GM23338 (cell line): ENCODE measurements around the gene TMEM255B. TPM values are rescaled to one million over a fixed set of nuclear protein-coding genes. Genes with fewer than 3 reads are reported as not detected.

ENCODE experiments used
- ATAC-seq: fragments of 200-7000 bp; cut with Tn5 transposase; 3 replicates; pipeline ENCODE4 v1.9.1; 2020
- DNase-seq: peaks from one replicate; pipeline ENCODE4 v3.0.0-alpha.2; 2015; ENCODE audit warnings: low spot score
- H2AFZ ChIP-seq: fragments of 200-600 bp; sonication (generic); 2 replicates; pipeline ENCODE4 v1.8.0; 2016; ENCODE audit warnings: antibody characterized with exemption, mild to moderate bottlenecking, moderate library complexity
- H3F3A ChIP-seq: fragments of 200-600 bp; sonication (generic); replicated peaks from 2 replicates; pipeline ENCODE4 v1.8.0; 2017; ENCODE audit warnings: antibody characterized with exemption, mixed run types, low read depth
- H3K27ac ChIP-seq: fragments of 200-600 bp; sonication (generic); 2 replicates; pipeline ENCODE4 v1.6.1; 2016; ENCODE audit warnings: low read depth
- H3K27me3 ChIP-seq: fragments of 200-600 bp; sonication (generic); 2 replicates; pipeline ENCODE4 v1.8.0; 2016; ENCODE audit warnings: mild to moderate bottlenecking, mixed run types, moderate library complexity; ENCODE audit not compliant: insufficient read depth
- H3K36me3 ChIP-seq: fragments of 200-600 bp; sonication (generic); 2 replicates; pipeline ENCODE4 v1.8.0; 2016; ENCODE audit warnings: mild to moderate bottlenecking; ENCODE audit not compliant: insufficient read depth
- H3K4me1 ChIP-seq: fragments of 200-600 bp; sonication (generic); 2 replicates; pipeline ENCODE4 v1.8.0; 2016; ENCODE audit warnings: mild to moderate bottlenecking, moderate library complexity; ENCODE audit not compliant: insufficient read depth
- H3K4me2 ChIP-seq: fragments of 200-600 bp; sonication (generic); 2 replicates; pipeline ENCODE4 v1.7.1; 2017; ENCODE audit warnings: mixed run types
- H3K4me3 ChIP-seq: fragments of 200-600 bp; sonication (generic); 2 replicates; pipeline ENCODE4 v1.6.1; 2016; ENCODE audit warnings: mixed run types
- H3K79me2 ChIP-seq: fragments of 200-600 bp; sonication (generic); replicated peaks from 2 replicates; pipeline ENCODE4 v1.8.0; 2017; ENCODE audit warnings: mild to moderate bottlenecking; ENCODE audit not compliant: insufficient read depth
- H3K9me2 ChIP-seq: fragments of 200-600 bp; sonication (generic); 2 replicates; pipeline ENCODE4 v1.8.0; 2017; ENCODE audit not compliant: insufficient read depth
- H4K20me1 ChIP-seq: fragments of 200-600 bp; sonication (generic); replicated peaks from 2 replicates; pipeline ENCODE4 v1.8.0; 2017; ENCODE audit warnings: mild to moderate bottlenecking; ENCODE audit not compliant: insufficient read depth
- H3K27ac Mint-ChIP-seq: 2 replicates; pipeline ENCODE4 v1.8.0; 2020; ENCODE audit warnings: inconsistent platforms, mild to moderate bottlenecking, moderate library complexity, mixed read lengths
- H3K27me3 Mint-ChIP-seq: 3 replicates; pipeline ENCODE4 v1.8.0; 2022; ENCODE audit warnings: low read depth, mild to moderate bottlenecking, moderate library complexity, mixed read lengths, inconsistent platforms; ENCODE audit not compliant: insufficient read depth, poor library complexity
- H3K36me3 Mint-ChIP-seq: 3 replicates; pipeline ENCODE4 v1.8.0; 2021; ENCODE audit warnings: low read depth, mild to moderate bottlenecking, inconsistent platforms, moderate library complexity, mixed read lengths
- H3K4me1 Mint-ChIP-seq: 3 replicates; pipeline ENCODE4 v1.8.0; 2020; ENCODE audit warnings: mild to moderate bottlenecking, inconsistent platforms, mixed read lengths
- H3K4me3 Mint-ChIP-seq: 3 replicates; pipeline ENCODE4 v1.8.0; 2021; ENCODE audit warnings: moderate library complexity, mild to moderate bottlenecking, inconsistent platforms, mixed read lengths
- H3K9me3 Mint-ChIP-seq: 3 replicates; pipeline ENCODE4 v1.8.0; 2020; ENCODE audit warnings: moderate library complexity, mild to moderate bottlenecking, inconsistent platforms, mixed read lengths
- CTCF ChIP-seq, 2 experiments: fragments of 200-600 bp in 1 of 2; sonication (generic) in 1 of 2; conservative IDR thresholded peaks; 2 replicates each; pipeline versions ENCODE4 v1.5.1 to v1.6.1; 2016 to 2017; ENCODE audit warnings: antibody characterized with exemption in 2 of 2, low read depth in 2 of 2, mild to moderate bottlenecking in 2 of 2, moderate library complexity in 1 of 2
- EZH2 ChIP-seq: fragments of 200-600 bp; sonication (generic); IDR thresholded peaks from one replicate; pipeline ENCODE4 v1.8.0; 2017; ENCODE audit warnings: antibody characterized with exemption, mild to moderate bottlenecking, low read depth; ENCODE audit not compliant: unreplicated experiment
- JUNB ChIP-seq: IDR thresholded peaks from one replicate; pipeline ENCODE4 v1.6.1; 2016; ENCODE audit warnings: antibody characterized with exemption; ENCODE audit not compliant: unreplicated experiment
- NANOG ChIP-seq: IDR thresholded peaks from 2 replicates; pipeline ENCODE4 v1.6.1; 2016; ENCODE audit warnings: antibody characterized with exemption, borderline replicate concordance
- REST ChIP-seq: IDR thresholded peaks from one replicate; pipeline ENCODE4 v1.6.1; 2018; ENCODE audit warnings: antibody characterized with exemption; ENCODE audit not compliant: unreplicated experiment
- STAT1 ChIP-seq: IDR thresholded peaks from one replicate; pipeline ENCODE4 v1.6.1; 2016; ENCODE audit warnings: antibody characterized with exemption; ENCODE audit not compliant: unreplicated experiment
- ZNF462 ChIP-seq: fragments of 250-450 bp; sonication (Bioruptor Pico); IDR thresholded peaks from 2 replicates; pipeline ENCODE4 v1.5.0; 2020; ENCODE audit warnings: mild to moderate bottlenecking, moderate library complexity
- polyA plus RNA-seq: library from polyadenylated mRNA; unstranded; fragments of >200 nt; fragmentation: Nextera tagmentation; extraction: Ambion mirVana; gene quantifications from 2 replicates; pipeline ENCODE4 v1.2.1, GENCODE V29; 2016
- total RNA-seq: library from RNA; depleted of rRNA; stranded (reverse); fragments of >200 nt; shearing (Covaris generic); gene quantifications from 2 replicates; pipeline ENCODE4 v1.2.3, GENCODE V29; 2014

TMEM255B gene
- total and polyA plus RNA-seq, 2 experiments from 2014 or later, result 0.69 to 4.4 TPM

- TF ChIP-seq NANOG, result no peak
- TF ChIP-seq REST, result no peak
These were observed 101.1 kb downstream of the TMEM255B start (continued) for GRCh38 chr13:113860051-113860664.

- Mint-ChIP-seq H3K4me1 (peaks cover 64% of the 10 kb centered on the region), H3K36me3 (peaks cover 10% of the 10 kb centered on the region), H3K27me3 (peaks cover 46% of the 10 kb centered on the region), H3K27ac (peak overlapping the region; percentile 98), H3K4me3 (peak overlapping the region; percentile 59), H3K9me3 (peaks cover 8% of the 10 kb centered on the region; the same call in 1 of the 3 replicates)
- 0 out of 2 replicates have a peak overlapping the region, but pooled peaks have one; percentile 18 for H2AFZ ChIP-seq
- H3K36me3 ChIP-seq, result no peaks in the 10 kb centered on the region
- H3F3A ChIP-seq, result peaks cover 34% of the 10 kb centered on the region
- ATAC-seq (peak; percentile 74), DNase-seq (peak; percentile 87)
- H3K79me2 ChIP-seq, result peaks cover 25% of the 10 kb centered on the region; the same call in 1 of the 2 replicates
- peaks cover 37% of the 10 kb centered on the region for H3K4me1 ChIP-seq
- peak overlapping the region; percentile 82 for H3K4me2 ChIP-seq
- H3K4me3 ChIP-seq, result peak overlapping the region; percentile 37; the same call in 1 of the 2 replicates
- no peaks in the 10 kb centered on the region; the same call in 1 of the 2 replicates for H3K9me2 ChIP-seq
- H3K27ac ChIP-seq, result peak overlapping the region; percentile 96
- H3K27me3 ChIP-seq, result peaks cover 32% of the 10 kb centered on the region
- no peaks in the 10 kb centered on the region for H4K20me1 ChIP-seq
- TF ChIP-seq ZNF462 (CRISPR knock-in tag) (peak; percentile 36; the same call in 1 of the 2 replicates), NANOG (no peak), CTCF (conservative IDR thresholded peaks at IDR 0.05; ENCODE audit: low read depth in 2 of 2) (no peak), STAT1 (no peak), EZH2 (no peak), JUNB (no peak)
These were observed 101.8 kb downstream of the TMEM255B start for GRCh38 chr13:113860665-113861432.
